ENCODE results near the gene ZIC4.

Gene ZIC4

GRCh38 chr3:147407498-147408187, 1.3 kb upstream of the ZIC4 start:
- CTCF ChIA-PET = no interaction called here
- no peak overlapping the region for H3K27ac ChIP-seq
- POLR2A ChIA-PET (ENCODE audit: low non-redundant PET) = no interaction called here
- no peak for TF ChIP-seq CTCF (conservative IDR thresholded peaks at IDR 0.05; ENCODE audit: low read depth)
- no peak for DNase-seq (ENCODE audit: low spot score)

DNA sequence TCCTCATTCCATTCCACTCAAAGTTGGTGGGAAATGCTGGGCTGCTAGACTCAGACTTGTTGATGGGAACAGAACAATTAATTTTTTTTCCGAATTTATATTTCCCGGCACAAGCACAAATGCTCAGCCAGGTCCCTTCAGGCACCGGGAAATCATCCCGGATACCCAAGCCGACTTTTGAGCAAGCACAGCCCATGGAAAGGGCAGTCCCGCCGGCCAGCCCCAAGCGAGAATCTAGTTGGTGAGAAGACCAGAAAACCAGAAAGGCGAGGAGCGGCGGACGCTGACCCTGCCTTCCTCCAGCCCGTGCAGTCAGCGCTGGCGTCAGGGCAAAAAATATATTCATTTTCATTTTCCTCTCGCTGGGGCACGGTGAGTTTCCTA, 763 bp upstream of the ZIC4 start:
- no peak for DNase-seq (ENCODE audit: low spot score)
- TF ChIP-seq CTCF (conservative IDR thresholded peaks at IDR 0.05; ENCODE audit: low read depth) = no peak
- POLR2A ChIA-PET (ENCODE audit: low non-redundant PET) = no interaction called here
- no peak overlapping the region for H3K27ac ChIP-seq
- CTCF ChIA-PET = no interaction called here

DNA sequence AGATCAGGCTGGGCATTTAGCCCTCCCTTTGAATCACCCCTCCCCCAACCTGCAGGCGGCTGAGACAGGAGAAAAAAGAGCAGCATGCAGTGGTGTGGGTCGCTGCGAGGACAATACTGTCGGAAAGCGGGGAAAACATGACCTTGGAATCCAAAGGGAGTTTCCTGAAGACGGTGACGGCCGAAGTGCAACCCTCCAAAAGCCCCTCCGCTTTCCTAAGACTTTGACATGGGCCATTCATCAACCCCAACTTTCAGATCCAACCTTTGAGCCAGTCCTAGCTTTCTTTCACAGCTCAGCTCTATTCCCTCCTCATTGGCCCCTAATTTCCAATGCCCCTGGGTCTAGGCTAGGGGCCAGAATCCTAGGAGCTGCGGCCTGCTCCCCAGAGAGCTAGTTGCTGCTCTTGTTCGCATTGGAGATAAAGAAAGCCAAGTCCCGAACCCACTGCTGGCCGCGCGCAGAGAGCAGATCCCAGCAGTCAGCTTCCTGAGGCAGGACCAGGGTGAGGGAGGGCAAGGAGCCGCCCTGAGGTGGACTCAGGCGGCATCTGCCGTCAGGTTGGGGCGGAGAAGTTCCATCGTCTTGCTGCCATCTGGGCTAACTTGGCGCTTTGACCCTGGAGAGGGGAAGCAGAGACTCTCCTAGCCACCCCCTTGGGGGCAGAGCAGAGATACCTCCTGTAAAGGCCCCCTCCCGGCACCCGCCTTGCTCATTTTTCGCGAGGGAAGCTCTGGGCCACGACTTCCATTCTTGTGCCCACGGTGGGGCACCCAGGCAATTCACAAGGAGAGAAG, 914 bp downstream of the ZIC4 start:
- TF ChIP-seq CTCF (conservative IDR thresholded peaks at IDR 0.05; ENCODE audit: low read depth) = no peak
- POLR2A ChIA-PET (ENCODE audit: low non-redundant PET) = no interaction called here
- H3K27ac ChIP-seq = no peak overlapping the region
- DNase-seq (ENCODE audit: low spot score) = no peak
- CTCF ChIA-PET = interaction anchor here (0.7 kb wide), 1 partner anchor 329 kb away, joined by 3 read pairs; no protein-coding TSS in a partner anchor

- DNase-seq (ENCODE audit: low spot score) = no peak
- POLR2A ChIA-PET (ENCODE audit: low non-redundant PET) = no interaction called here
Measured at GRCh38 chr3:147404800-147405230, 1.5 kb downstream of the ZIC4 start.

DNA sequence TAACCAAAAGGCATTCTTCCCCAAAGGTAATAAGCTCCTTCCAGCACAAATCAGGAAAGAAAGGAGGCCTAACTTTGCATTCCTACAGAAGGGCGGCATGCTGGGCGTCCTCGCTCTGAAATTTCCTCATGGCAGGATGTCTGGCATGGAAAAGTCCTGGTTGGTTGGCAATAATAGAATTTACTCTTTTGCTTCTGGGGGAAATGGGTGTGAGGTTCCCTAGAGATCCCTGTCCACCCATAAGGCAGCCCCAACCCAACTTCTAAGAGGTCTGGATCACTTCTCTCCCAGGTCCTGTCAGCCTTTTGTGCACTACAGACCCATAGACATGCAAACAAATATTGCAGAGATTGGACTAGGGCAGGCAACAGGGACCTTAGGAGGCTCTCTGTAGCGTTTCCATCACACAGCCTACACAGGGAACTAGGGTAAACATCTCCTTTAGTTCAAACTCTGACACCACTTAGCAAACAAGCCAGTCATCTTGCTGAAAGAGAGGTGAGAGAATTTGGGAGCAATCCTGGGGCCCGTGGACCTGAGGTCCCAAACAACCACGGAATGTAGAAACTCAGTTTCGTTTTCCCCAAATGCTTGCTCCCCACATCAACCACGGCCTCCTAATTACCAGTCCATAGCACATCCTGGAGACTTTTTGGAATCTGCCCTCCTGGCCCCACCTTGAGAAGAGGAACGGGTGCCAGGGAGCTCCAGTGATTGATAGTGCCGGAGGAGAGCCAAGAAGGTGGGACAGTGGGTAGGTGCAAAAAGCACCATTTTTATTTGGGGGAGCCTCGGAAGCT, 2.1 kb downstream of the ZIC4 start:
- no peak for DNase-seq (ENCODE audit: low spot score)
- no peak overlapping the region for H3K27ac ChIP-seq
- ChIA-PET CTCF (no interaction called here), POLR2A (ENCODE audit: low non-redundant PET) (no interaction called here)
- no peak for TF ChIP-seq CTCF (conservative IDR thresholded peaks at IDR 0.05; ENCODE audit: low read depth)

More at GRCh38 chr3:147404800-147405230, 1.5 kb downstream of the ZIC4 start:
- no peak overlapping the region for H3K27ac ChIP-seq
- CTCF ChIA-PET = no interaction called here
- no peak for TF ChIP-seq CTCF (conservative IDR thresholded peaks at IDR 0.05; ENCODE audit: low read depth)

GRCh38 chr3:147403511-147403910, 2.8 kb downstream of the ZIC4 start:
- CTCF ChIA-PET = no interaction called here

More at GRCh38 chr3:147403511-147403910, 2.8 kb downstream of the ZIC4 start:
- POLR2A ChIA-PET (ENCODE audit: low non-redundant PET) = no interaction called here
- no peak for DNase-seq (ENCODE audit: low spot score)
- H3K27ac ChIP-seq = no peak overlapping the region
- no peak for TF ChIP-seq CTCF (conservative IDR thresholded peaks at IDR 0.05; ENCODE audit: low read depth)

Measured in RWPE1 (cell line).